COLO829 (cell line): Measurements from ENCODE around the gene REEP1.
"Not testable (repeated sequence)": the region's sequence is repeated elsewhere in the genome, so short reads cannot be mapped to it uniquely, and the experiment has no call there.

Experiments
- DNase-seq: peaks from one replicate; pipeline ENCODE4 v3.0.0; 2012; ENCODE audit warnings: low spot score

The REEP1 gene

DNA sequence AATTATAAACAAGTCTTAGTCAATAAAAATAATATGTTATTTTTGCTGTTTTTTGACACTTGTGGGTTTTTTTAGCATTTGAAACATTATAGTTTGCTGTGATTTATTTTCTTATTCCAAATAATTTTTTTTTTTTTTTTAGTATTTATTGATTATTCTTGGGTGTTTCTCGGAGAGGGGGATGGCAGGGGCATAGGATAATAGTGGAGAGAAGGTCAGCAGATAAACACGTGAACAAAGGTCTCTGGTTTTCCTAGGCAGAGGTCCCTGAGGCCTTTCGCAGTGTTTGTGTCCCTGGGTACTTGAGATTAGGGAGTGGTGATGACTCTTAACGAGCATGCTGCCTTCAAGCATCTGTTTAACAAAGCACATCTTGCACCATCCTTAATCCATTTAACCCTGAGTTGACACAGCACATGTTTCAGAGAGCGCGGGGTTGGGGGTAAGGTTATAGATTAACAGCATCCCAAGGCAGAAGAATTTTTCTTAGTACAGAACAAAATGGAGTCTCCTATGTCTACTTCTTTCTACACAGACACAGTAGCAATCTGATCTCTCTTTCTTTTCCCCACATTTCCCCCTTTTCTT, 8.5 kb upstream of the REEP1 start:
- not testable (repeated sequence) for DNase-seq

DNA sequence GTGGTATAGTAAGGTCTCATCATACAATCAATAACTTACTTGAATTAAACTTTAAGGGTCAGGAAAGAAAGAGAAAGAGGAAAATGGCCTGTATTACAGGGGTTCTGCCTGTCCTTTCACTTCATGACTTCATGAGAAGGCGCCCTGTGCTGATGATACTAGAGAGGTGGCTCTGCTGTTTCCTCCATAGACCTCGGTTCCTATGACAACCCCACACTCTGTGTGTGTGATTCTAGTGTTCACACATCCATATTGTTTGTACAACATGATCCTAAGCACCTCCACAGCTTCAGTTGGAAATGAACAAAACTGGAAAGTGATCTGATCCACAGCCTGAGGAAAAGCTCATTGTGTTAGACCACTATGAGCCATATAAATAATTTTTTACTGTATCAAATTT, 7.0 kb upstream of the REEP1 start:
- no peak for DNase-seq

- no peak for DNase-seq
Measured at GRCh38 chr2:86342488-86342887, 5.1 kb upstream of the REEP1 start.

DNA sequence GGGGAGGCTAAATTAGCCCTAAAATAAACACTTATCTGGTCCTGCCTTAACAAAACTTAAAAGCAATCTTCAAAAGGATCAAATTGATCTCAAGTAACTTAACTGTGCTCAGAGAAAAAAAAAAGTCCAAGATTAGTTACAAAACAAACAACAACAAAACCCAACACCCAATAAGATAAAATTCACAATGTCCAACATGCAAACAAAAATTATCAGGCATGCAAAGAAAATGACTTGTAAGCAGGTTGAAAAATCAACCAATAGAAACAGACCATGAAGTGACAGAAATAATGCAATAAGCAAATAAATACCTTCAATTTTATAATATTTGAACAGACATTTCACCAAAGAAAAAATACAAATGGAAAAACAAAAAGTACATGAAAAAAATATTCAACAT, 4.0 kb upstream of the REEP1 start:
- no peak for DNase-seq

- DNase-seq = no peak
Measured at GRCh38 chr2:86338778-86339295, 1.4 kb upstream of the REEP1 start.

DNA sequence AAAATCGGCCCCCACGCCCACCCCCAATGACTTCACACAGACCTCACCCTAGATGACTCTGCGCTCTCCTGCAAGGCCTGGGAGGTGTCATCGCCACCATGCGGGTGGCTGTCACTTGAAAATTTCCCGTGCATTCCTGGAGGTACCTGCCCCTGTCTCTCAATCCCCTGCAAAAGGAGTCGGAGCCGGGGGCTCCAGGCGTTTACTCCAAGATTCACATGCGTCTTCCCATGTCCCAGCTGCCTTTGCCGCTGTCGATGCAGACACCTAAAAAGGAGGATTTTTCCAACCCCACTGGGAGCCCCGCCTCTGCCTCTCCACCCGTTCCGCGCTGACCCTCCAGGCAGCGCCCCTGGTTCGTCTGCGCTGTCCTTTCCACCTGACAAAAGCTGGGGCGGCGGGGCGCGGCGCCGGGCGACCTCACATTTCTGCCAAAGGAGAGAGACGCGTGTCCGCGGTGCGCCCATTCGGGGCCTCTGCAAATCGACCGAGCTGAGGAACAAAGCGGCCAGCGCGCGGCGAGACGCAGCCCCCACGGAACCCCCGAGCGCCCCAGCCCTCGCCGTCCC, 667 bp downstream of the REEP1 start:
- DNase-seq = no peak

DNA sequence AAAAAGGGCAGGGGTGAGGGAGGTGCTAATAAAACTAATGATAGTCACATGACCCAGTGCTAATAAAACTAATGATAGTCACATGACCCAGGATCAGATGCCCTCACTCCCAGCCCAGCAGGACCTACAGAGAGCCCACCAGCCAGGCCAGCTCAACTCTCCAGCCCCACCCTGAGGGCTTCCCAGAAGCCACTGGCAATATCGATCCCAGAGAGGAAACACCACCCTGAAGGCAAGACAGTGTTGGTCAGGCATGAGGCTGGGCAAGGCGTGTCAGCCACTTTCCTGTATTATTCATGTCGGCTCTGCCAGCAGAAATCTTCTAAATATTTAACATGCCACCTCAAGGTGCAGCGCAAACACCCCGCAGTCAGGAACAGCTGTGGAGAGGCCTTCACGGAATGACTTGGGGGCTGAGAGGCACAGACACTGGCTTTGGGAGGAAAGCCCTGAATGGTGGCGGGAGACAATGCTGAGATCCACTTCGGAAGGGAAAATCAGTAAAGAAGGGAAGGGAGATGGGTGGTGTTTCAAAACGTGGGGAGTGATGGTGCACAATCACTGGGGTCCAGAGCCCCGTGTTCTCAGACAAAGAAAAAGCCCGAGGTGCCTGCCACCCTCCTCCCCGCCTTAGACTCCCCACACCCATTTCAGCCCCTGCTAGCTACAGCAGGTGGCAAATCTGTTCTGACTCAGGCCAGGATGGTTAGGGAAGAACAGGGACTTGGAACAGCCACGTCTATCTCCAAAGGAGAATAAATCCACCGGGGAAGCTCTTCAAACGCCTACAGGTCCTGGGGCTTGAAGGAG, 1.4 kb downstream of the REEP1 start:
- no peak for DNase-seq

DNA sequence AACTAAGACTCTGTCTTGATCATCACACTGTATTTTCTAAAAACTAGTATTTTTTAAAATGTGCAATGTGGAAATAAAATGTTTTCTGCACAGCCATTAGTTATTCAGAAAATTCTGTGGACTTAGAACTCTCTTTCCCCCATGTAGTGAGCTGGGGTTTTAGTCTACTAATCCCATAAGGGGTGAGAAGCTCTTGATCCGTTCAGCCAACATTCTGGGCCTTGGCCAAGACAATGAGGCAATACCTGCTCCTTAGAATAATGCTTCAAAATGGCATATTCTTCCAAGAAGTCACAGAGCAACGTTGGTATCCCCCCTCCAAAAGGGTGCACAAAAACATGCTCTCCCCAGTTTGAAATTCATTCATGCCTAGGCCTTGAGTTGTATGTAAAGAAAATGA, 4.0 kb downstream of the REEP1 start:
- no peak for DNase-seq

- DNase-seq = no peak
Measured at GRCh38 chr2:86332654-86333053, 4.8 kb downstream of the REEP1 start.

GRCh38 chr2:86331384-86331783, 6.0 kb downstream of the REEP1 start:
- DNase-seq = no peak

GRCh38 chr2:86330001-86330400, 7.4 kb downstream of the REEP1 start:
- no peak for DNase-seq

GRCh38 chr2:86323273-86324021, 14.0 kb downstream of the REEP1 start:
- DNase-seq = no peak

- DNase-seq = no peak
Measured at GRCh38 chr2:86319700-86320580, 17.5 kb downstream of the REEP1 start.

DNA sequence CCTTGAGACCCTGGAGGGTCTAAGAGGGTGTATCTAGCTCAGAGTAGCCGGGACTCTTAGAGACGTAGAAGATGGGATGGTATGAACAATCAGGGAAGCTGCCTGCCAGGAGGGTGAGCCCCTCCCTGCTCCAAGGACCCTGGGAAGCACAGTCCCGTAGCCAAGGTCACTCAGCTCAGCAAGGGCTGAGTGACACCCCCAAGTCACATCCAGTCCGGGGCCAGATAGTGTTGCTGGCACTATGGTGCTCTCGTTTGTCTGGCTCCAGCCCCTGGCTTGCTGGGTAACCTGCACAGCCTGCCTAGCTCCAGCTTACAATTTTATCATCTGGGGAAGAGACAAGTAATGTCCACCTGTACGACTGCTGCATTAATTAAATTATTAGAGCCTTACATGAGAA, 22.3 kb downstream of the REEP1 start:
- no peak for DNase-seq

DNA sequence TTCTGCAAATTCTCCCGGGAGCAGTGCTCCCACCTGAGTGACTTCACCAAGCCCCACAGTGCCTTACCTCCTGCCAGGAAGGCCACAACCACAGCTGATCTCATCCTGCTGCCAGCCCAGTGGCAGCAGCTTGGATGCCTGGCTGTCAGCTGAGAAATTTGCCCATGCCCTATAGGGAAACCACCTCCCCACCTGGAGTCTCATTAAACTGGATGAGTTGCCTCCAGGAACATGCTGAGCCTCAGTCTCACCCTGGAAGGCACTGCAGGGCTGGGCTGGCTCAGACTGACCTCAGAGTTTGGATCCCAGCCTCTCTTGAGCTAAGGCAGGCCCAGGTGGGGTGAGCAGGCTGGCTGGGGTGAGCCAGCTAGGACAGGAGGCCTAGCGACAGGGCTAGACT, 23.3 kb downstream of the REEP1 start:
- no peak for DNase-seq

- DNase-seq = no peak
Measured at GRCh38 chr2:86313341-86313740, 24.1 kb downstream of the REEP1 start.

- DNase-seq = no peak
Measured at GRCh38 chr2:86311879-86312278, 25.5 kb downstream of the REEP1 start.

GRCh38 chr2:86309966-86310365, 27.5 kb downstream of the REEP1 start:
- no peak for DNase-seq

GRCh38 chr2:86308984-86309695, 28.3 kb downstream of the REEP1 start:
- no peak for DNase-seq

GRCh38 chr2:86308356-86308755, 29.1 kb downstream of the REEP1 start:
- no peak for DNase-seq

GRCh38 chr2:86307431-86307830, 30.0 kb downstream of the REEP1 start:
- DNase-seq = no peak
